NT2/D1 (cell line): ENCODE results near the gene OXLD1.

ENCODE experiments used
- SUZ12 ChIP-seq: IDR thresholded peaks from 2 replicates; pipeline ENCODE4 v1.6.1; 2011; ENCODE audit not compliant: insufficient read length, insufficient read depth; ENCODE audit errors: extremely low read depth
- YY1 ChIP-seq: IDR thresholded peaks from 2 replicates; pipeline ENCODE4 v1.6.1; 2011; ENCODE audit not compliant: insufficient read length, insufficient read depth

GRCh38 chr17:81683208-81683583 is 16.8 kb upstream of the OXLD1 start:
- peak; percentile 3 for TF ChIP-seq YY1
- TF ChIP-seq SUZ12 = no peak
